Right cardiac atrium (tissue), 5 donors: ENCODE data around the gene DSTYK. TPM values are rescaled to one million over a fixed set of nuclear protein-coding genes. Genes with fewer than 3 reads are reported as not detected.
A peak's percentile ranks its signal among the peaks of the same experiment; 100 is the strongest.
"Not testable (repeated sequence)": the region's sequence is repeated elsewhere in the genome, so short reads cannot be mapped to it uniquely, and the experiment has no call there.

ENCODE experiments used
- ATAC-seq, 2 donors: fragments of 200-7000 bp; cut with Tn5 transposase; one replicate each; pipeline versions ENCODE4 v1.8.0 to v1.9.1; 2020; ENCODE audit warnings: moderate library complexity in 2 of 2, mild to moderate bottlenecking in 1 of 2
- DNase-seq, 3 donors: peaks; one replicate each; pipeline ENCODE4 v3.0.0-alpha.2; 2020
- H3K27ac ChIP-seq: one replicate; pipeline ENCODE4 v1.5.1; 2013; ENCODE audit warnings: mild to moderate bottlenecking, low read length, control low read depth, moderate library complexity
- H3K27me3 ChIP-seq: one replicate; pipeline ENCODE4 v1.6.1; 2013; ENCODE audit not compliant: control insufficient read depth, insufficient read depth
- H3K4me1 ChIP-seq: one replicate; pipeline ENCODE4 v1.6.1; 2013; ENCODE audit warnings: low read length; ENCODE audit not compliant: control insufficient read depth, insufficient read depth
- H3K4me3 ChIP-seq: one replicate; pipeline ENCODE4 v1.5.1; 2013; ENCODE audit warnings: low read length, control low read depth
- H3K9me3 ChIP-seq: one replicate; pipeline ENCODE4 v1.6.1; 2013; ENCODE audit warnings: low read length; ENCODE audit not compliant: control insufficient read depth
- WGBS: extraction: QIAGEN DNeasy Blood & Tissue Kit; methylation state at CpG from one replicate; pipeline ENCODE4 v1.1.7; 2013; 5-methylcytosine and 5-hydroxymethylcytosine counted together
- intact Hi-C, 4 donors: fragments of 100-400 bp; cut with DNase I; formaldehyde crosslinking; loops; one replicate each; pipeline versions ENCODE4 v1.11.0 to v1.14.0; 2022 to 2023
- polyA plus RNA-seq: library from polyadenylated mRNA; stranded (reverse); fragments of 200-250 nt; gene quantifications from one replicate; pipeline ENCODE4 v1.2.3, GENCODE V29; 2013
- total RNA-seq, 4 donors: library from RNA; stranded (reverse); fragmentation: NEBNext Ultra II Directional; extraction: Animal tissue kit (Norgen Biotek cat#: 25700); gene quantifications; one replicate each; pipeline ENCODE4 v1.2.1, GENCODE V29; 2021
- donor health status: healthy with polysubstance abuse.
- donor health status: DM: no; HTN: yes; CAD: no.
- donor health status: DM: no; HTN: no; CAD: no.
- donor health status: DM: no; HTN: yes; CAD: no; lungs with severe emphysema.
- donor health status: DM: yes; HTN: yes; CAD: no.

The DSTYK gene
- total and polyA plus RNA-seq, 5 donors: 4.9 to 10.1 (median 8.5) TPM

DNA sequence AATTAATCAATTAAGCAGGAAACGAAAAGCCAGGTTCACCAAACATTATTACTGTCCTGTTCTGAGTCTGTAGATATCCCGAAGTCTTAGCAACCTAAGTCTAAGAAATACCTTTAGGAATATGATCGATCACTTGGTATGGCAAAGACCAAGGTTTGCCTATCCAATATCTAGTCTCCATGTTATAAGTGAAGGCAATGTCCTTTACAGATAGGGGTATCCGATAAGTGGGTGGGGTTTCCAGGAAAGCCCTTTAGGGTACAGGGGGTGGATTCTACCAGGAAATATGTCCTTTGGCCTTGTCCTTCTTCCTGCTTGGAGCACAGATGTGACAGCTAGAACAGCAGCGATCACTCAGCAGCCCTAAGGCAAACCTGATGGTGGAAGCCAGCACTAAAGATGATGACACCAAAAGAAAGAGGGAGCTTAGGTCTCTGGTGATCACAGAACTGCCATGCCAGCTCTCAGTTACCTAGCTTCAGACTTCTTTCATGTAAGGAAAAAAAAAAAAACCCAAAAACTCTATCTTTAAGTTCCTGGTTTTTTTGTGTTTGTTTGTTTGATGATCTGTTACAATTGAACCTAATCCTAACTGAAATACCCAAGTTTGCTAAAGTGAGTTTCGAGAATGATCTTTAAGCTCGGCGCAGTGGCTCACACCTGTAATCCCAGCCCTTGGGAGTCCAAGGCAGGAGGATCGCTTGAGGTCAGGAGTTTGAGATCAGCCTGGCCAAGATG lies 40.8 kb downstream of the DSTYK start:
- Histone ChIP-seq H3K9me3 (no peaks in the 10 kb centered on the region), H3K27ac (no peak overlapping the region), H3K4me3 (no peak overlapping the region), H3K4me1 (no peaks in the 10 kb centered on the region), H3K27me3 (no peaks in the 10 kb centered on the region)
- DNase-seq (no peak), ATAC-seq (no peak)
- 91% methylated on average over 9 of the region's 9 CpGs for WGBS
- intact Hi-C loops: no loop called here

DNA sequence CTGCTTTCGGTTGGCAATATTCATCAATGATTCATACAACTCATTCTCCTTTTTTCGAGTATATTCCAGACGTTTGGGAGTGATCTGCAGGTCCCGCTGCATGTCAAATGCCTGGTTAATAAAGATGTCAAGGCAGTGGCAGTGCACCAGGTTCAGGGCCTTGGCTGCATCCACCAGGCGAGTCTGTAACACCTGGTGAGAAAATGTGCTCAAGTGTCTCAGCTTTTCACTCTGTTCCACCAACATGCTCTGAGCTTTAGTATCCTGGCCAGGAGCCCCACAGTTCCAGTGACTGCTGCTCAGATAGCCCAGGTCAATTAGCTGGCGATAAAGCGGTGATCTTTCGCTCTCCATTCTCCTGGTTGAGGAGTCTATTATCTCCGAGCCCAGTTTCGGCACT lies 42.3 kb downstream of the DSTYK start:
- H3K9me3 ChIP-seq: no peaks in the 10 kb centered on the region
- no peak for ATAC-seq
- no peak for DNase-seq
- intact Hi-C loops: no loop called here
- no peak overlapping the region for H3K4me3 ChIP-seq
- H3K4me1 ChIP-seq: no peaks in the 10 kb centered on the region
- H3K27ac ChIP-seq: no peak overlapping the region
- H3K27me3 ChIP-seq: no peaks in the 10 kb centered on the region
- 89% methylated on average over 10 of the region's 10 CpGs for WGBS

DNA sequence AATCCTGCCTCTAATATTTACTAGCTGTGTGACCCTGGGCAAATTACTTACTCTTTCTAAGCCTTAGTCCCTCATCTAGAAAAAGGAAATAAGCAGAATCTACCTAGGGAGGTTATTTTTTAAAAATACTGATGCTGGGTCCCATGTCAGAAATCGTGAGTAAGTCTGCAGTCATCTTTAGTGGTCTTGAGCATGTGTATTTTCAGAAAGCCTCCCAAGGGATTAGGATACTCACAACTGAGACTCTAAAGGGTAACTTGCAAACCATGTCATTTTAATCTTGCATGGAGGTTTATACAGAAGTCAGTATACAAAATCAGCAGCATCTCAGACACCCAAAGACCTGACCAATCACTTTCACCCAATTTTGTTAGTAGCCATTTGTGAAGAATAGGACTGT lies 43.2 kb downstream of the DSTYK start:
- no peak overlapping the region for H3K27ac ChIP-seq
- ATAC-seq (no peak), DNase-seq (no peak)
- 68% methylated on average over 1 of the region's 1 CpG for WGBS
- H3K27me3 ChIP-seq: no peaks in the 10 kb centered on the region
- no peaks in the 10 kb centered on the region for H3K4me1 ChIP-seq
- H3K4me3 ChIP-seq: no peak overlapping the region
- intact Hi-C loops: no loop called here
- no peaks in the 10 kb centered on the region for H3K9me3 ChIP-seq

DNA sequence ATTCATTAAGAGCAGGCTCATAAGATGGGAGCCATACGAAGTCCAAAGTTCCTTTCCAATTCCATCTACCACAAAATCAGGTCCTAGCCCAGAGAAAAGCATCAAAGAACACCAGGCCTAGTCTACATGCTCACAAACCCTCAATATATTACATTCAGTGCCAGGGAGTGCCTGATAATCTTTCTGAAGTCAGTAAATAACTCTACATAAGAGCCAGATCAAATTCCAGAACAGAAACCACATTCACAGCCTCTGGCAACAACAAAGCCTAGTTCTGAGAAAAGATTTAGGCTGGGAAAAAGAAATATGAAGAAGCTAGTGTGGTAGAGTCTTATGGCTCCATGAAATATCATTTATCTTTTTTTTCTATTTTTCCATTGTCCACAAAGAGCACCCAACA lies 49.2 kb downstream of the DSTYK start:
- Histone ChIP-seq H3K9me3 (no peaks in the 10 kb centered on the region), H3K27me3 (no peaks in the 10 kb centered on the region), H3K4me3 (no peak overlapping the region), H3K27ac (no peak overlapping the region), H3K4me1 (no peaks in the 10 kb centered on the region)
- 91% methylated on average over 1 of the region's 1 CpG for WGBS
- intact Hi-C loops: no loop called here
- ATAC-seq (no peak), DNase-seq (no peak)

DNA sequence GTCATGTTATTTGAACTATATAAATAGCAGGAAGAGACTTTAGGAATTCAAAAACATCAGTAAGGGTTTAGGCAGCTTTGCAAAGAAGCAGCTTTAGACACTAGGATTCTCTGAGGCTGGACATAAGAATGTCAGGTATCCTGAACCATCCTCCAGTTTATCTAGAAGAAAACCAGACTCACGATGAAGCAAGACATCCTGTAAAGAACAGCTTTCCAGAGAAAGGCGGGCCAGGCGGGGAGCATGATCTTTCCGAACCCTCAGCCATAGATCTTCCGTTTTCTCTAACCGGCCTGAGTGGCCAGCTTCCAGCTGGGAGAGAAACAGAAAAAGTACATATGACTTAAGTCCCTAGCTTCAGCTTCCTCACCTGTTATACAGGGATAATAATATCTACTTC lies 50.4 kb downstream of the DSTYK start:
- no peaks in the 10 kb centered on the region for H3K27me3 ChIP-seq
- 94% methylated on average over 6 of the region's 6 CpGs for WGBS
- no peak for ATAC-seq
- H3K9me3 ChIP-seq: peaks cover 2% of the 10 kb centered on the region
- H3K4me1 ChIP-seq: peaks cover 2% of the 10 kb centered on the region
- H3K4me3 ChIP-seq: no peak overlapping the region
- intact Hi-C loops: no loop called here
- no peak overlapping the region for H3K27ac ChIP-seq
- no peak for DNase-seq

DNA sequence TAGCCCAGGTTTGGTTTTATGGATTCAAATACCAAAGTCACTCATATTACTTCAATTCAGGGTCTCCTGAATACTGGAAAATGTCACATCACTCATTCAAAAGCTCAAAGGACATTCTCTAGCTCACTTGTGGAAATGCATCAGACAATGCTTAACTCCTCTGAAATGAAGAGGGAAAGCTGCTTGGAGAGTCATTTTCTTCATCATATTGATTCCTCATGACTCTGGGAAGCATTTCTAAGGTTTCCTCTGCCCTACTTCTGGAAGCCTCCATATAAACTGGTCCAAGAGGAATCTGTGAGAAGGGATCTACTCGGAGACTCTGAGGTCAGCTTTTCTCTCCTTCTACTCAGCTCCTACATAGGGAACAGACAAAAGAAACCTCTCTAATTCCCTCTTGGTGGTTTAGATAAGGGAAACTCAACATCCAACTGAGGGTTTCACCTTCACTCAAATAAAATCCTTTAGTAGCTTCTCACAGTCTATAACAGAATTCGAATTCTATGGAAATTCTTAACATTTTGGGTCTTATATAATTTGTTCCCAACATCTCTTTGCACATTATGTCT lies 53.4 kb downstream of the DSTYK start:
- DNase-seq: no peak
- Histone ChIP-seq H3K27me3 (no peaks in the 10 kb centered on the region), H3K4me1 (peaks cover 2% of the 10 kb centered on the region), H3K27ac (no peak overlapping the region), H3K9me3 (peaks cover 2% of the 10 kb centered on the region), H3K4me3 (no peak overlapping the region)
- ATAC-seq: no peak
- 94% methylated on average over 2 of the region's 2 CpGs for WGBS
- intact Hi-C loops: no loop called here

DNA sequence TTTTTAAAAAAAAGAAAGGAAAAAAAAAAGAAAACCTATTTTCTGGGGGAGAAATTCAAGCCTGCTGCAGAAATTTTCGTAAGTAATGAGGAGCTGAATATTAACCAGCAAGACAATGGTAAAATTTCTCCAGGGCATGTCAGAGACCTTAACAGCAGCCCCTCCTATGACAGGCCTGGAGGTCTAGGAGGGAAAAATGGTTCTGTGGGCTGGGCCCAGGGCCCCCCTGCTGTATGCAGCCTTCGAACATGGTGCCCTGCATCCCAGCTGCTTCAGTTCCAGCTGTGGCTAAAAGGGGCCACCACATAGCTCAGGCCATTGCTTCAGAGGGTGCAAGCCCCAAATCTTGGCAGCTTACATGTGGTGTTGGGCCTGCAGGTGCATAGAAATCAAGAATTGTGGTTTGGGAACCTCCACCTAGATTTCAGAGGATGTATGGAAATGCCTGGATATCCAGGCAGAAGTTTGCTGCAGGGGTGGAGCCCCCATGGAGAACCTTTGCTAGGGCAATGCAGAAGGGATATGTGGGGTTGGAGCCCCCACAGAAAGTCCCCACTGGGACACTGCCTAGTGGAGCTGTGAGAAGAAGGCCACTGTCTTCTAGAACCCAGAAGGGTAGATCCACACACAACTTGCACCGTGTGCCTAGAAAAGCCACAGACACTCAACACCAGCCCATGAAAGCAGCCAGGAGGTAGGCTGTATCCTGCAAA lies 55.7 kb downstream of the DSTYK start:
- H3K27me3 ChIP-seq, intact Hi-C loops, H3K27ac ChIP-seq, DNase-seq, H3K9me3 ChIP-seq, ATAC-seq, H3K4me1 ChIP-seq, H3K4me3 ChIP-seq: not testable (repeated sequence)
- 81% methylated on average over 3 of the region's 3 CpGs for WGBS

DNA sequence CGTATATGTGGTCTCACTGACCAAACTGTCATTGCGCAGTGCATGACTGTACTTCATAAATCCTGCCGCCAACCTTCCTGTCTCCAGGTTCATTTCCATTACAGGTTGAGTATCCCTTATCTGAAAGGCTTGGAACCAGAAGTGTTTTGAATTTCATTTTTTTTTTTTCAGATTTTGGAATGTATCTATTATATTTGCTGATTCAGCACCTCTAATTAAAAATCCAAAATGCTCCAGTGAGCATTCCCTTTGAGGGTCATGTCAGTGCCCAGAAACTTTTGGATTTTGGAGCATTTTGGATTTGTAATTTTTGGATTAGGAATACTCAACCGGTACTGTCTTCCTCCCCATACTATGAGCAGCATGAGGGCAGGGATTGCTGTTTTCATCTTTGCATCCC lies 59.0 kb downstream of the DSTYK start:
- intact Hi-C loops: no loop called here
- H3K4me1 ChIP-seq: peaks cover 3% of the 10 kb centered on the region
- 95% methylated on average over 4 of the region's 4 CpGs for WGBS
- H3K27ac ChIP-seq: no peak overlapping the region
- no peak for DNase-seq
- peaks cover 5% of the 10 kb centered on the region for H3K9me3 ChIP-seq
- H3K4me3 ChIP-seq: no peak overlapping the region
- no peak for ATAC-seq
- H3K27me3 ChIP-seq: no peaks in the 10 kb centered on the region

DNA sequence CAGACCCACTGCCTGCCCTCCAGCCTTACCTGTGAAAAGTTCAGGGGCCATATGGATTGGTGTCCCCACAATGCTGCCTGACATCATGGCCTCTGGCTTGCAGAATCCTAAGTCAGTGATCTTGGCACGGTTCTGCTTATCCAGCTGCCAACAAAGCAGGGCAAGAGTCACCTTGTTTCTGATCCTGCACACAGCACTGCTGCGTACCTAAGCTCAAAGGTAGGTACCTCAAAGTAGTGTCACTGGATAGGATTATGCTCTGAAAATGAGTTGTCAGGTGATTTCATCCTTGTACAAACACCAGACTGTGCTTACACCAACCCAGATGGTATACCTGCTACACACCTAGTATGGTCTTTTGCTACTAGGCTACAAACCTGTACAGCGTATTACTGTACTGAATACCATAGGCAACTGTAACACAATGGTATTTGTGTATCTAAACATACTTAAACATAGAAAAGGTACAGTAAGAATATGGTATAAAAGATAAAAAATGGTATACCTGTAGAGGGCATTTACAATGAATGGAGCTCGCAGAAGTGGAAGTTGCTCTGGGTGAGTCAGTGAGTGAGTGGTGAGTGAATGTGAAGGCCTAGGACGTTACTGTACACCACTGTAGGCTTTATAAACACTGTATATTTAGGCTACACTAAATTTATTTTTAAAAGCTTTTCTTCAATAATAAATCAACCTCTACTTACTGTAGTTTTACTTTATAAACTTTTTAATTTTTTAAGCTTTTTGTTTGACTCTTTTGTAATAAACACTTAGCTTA lies 60.7 kb downstream of the DSTYK start:
- no peak overlapping the region for H3K27ac ChIP-seq
- H3K9me3 ChIP-seq: peaks cover 2% of the 10 kb centered on the region
- intact Hi-C loops: no loop called here
- no peaks in the 10 kb centered on the region for H3K27me3 ChIP-seq
- 91% methylated on average over 5 of the region's 5 CpGs for WGBS
- no peak overlapping the region for H3K4me3 ChIP-seq
- DNase-seq (no peak), ATAC-seq (no peak)
- peaks cover 2% of the 10 kb centered on the region for H3K4me1 ChIP-seq

DNA sequence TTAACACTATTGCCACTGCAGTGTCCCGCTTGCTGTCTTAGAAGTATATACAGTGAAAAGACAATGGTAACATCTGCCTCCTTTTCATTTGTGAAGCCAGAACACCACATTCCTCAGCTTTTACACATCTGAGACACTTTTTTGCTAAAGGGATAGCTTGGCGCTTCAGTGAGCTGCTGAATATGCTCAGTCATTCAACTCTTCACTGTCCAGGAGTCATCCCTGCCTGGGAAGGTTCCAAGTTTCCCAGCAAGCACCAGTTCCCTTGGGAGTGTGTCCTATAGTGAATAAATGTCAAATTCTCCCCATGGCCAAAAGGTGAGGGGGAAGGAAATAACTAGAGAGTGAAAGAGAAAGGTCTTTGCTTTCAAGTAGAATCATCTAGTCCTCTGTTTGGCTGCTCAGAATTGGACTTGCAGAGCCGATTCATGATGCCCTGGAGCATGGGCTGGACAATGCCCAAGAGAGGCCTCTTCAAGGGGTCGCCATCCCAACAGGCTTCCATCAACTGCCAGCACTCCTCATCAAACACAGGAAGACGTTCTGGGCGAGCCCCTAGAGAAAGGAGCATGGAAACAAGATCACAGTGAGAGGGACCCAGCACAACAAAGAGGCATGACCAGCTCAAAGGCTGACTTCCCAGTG lies 64.2 kb downstream of the DSTYK start:
- no peaks in the 10 kb centered on the region for H3K27me3 ChIP-seq
- peaks cover 2% of the 10 kb centered on the region for H3K4me1 ChIP-seq
- peak overlapping the region; percentile 19 for H3K27ac ChIP-seq
- H3K9me3 ChIP-seq: peaks cover 2% of the 10 kb centered on the region
- H3K4me3 ChIP-seq: no peak overlapping the region
- intact Hi-C loops: loop anchor here in 2 of 4 donors (10.0 kb wide), 1 partner anchor 107 kb away; no protein-coding TSS in a partner anchor
- no peak for DNase-seq
- ATAC-seq: peak in 1 of 2 donors; percentile 21
- WGBS: 67% methylated on average over 6 of the region's 6 CpGs
